ENCODE measurements around the gene SYT14.
"Not testable (repeated sequence)": the region's sequence is repeated elsewhere in the genome, so short reads cannot be mapped to it uniquely, and the experiment has no call there.

SYT14 gene

DNA sequence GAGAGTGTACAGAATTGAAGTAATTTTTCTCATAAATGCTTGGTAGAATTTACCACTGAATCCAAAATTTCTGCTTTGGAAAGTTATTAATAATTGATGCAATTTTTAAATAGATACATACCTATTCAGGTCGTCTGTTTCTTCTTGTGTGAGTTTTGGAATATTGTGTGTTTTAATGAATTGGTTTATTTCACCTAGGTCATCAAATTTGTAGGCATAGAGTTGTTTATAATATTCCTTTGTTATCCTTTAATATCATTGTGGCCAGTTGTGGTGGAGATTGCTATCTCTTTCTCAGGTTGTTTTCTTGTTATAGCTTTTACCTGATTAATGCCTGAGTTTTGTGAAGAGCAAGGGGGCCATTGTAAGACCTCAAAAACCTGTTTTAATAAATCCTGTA is 93.5 kb downstream of the SYT14 start:
- no peak for ATAC-seq

DNA sequence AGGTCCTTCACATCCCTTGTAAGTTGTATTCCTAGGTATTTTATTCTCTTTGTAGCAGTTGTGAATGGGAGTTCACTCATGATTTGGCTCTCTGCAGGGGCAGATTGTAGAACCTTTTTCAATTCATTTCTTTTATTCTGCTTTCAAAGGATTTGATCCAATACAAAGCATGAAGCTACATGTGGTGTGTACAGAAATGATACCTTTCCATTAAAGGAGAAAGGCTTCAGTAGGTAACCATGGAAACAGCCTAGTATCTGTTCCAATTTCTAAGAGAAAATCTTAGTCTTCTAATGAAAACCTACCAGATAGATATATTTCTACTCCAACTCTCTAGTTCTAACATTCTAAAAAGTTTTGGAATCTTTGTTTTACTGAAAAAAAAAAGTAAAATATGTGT is 105.0 kb downstream of the SYT14 start:
- ATAC-seq: no peak

DNA sequence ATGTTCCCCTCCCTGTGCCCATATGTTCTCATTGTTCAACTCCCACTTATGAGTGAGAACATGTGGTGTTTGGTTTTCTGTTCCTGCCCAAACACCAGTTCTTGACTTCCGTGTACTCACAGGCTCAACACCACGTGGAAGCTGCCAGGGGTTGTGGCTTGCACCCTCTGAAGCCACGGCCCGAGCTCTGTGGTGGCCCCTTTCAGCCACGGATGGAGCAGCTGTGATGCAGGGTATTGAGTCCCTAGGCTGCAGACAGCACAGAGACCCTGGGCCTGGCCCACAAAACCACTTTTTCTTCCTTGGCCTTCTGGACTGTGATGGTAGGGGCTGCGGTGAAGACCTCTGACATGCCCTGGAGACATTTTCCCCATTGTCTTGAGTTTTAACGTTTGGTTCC is 111.6 kb downstream of the SYT14 start:
- ATAC-seq: no peak

DNA sequence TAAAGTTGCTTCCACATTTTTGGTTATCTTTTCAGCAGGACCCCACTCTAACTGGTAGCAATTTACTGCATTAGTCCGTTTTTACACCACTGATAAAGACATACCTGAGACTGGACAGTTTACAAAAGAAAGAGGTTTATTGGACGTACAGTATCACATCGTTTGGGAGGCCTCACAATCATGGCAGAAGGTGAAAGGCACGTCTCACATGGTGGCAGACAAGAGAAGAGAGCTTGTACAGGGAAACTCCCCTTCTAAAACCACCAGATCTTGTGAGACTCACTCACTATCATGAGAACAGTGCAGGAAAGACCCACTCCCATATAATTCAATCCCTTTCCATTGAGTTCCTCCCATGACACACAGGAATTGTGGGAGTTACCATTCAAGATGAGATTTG is 112.5 kb downstream of the SYT14 start:
- ATAC-seq: not testable (repeated sequence)

DNA sequence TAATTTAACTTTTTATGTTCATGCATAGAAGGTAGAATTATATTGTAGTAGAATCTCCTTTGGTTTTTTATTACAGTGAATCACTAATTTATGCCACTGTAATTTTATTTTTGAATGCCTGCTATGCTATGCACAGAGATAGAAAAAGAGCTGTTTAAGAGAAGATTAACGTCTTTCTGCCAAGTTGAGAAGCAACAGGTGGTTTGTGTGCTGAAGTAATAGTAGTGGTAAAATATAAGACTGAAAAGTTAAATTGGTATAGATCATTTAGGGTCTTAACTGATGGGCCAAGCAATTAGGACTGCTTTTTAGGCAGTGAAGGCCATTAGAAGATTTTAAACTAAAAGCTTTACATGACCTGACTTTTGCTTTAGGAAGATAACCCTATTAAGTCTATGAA is 115.1 kb downstream of the SYT14 start:
- ATAC-seq: no peak

DNA sequence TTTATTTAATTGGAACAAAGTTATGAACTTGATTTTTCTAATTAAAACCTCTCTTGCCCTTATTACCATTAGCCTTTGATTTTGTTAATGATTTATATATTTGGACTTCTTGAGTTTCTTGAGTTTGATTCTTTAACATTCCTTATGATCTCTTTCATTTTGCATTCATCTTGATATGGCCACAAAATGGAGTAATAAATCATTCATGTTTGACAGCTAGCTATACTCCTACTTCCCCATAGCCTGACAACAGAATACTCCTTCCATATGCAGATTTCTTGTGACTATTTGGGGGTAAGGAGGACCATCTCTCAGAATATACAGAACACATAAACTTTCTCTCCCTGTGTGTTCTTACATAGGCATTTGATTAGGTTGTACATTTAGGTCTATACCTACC is 119.6 kb downstream of the SYT14 start:
- no peak for ATAC-seq

DNA sequence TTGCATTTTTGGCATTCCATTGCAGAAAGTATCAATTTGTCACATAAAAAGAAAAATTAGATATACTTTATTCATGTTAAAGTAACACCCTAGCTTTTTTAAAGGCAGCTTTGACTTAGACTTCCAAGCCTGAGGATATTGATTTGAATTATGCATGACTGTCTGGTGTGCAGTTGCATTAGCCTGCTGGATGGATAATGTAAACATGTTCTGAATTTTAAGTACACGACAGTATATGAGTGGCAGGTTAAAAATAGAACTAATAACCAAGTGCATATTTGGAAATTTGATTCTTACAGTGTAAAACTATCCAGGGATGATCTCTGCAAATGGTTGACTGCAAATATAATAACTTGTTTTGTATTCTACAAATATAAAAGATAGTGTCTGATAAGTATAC is 124.0 kb downstream of the SYT14 start:
- ATAC-seq: no peak

- ATAC-seq: no peak
These were observed 132.5 kb downstream of the SYT14 start for GRCh38 chr1:210070531-210070930.

DNA sequence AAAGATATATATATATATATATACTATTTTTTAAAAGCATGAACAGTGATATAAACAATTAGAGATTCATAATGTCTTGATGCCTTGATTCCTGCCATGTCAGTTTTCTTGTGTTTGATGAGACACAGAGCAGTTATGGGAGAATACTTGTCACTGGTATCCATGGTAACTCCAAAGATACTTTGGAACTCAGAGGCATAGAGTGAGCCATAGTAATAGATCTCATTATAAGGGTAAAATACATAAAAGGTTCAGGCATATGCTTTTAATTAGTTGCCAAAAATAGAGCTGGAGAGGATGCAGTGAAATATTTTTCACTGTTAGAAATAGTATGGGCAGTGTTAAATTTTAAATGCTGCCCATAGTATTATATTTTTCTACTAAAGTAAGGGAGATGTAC is 134.1 kb downstream of the SYT14 start:
- no peak for ATAC-seq

DNA sequence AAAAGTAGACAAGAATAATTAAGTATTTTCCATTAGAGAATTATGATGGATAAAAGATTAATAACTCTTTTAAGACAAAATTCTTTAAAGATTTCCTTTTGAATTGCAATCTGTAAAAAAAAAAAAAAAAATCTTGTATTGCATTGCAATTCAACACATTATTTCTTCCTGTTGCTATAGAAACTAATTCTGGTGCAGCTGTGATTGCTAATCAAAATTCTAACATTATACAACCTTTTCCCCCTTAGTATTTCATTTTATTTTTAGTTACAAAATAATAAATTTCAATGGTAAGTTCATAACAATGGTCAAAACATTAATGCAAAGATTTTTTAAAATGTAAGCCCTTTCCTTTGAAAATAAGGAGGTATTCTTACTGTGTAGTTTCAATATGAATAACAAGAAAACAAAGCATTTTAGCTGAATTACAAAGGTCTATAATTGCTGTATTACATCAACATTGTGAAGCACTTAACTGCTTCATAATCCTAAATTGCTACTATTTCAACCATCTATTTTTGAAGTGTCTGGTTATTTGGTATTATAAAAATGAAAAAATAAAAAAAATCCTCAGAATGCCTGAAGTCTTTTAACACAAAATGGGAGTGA is 135.0 kb downstream of the SYT14 start:
- no peak for ATAC-seq

DNA sequence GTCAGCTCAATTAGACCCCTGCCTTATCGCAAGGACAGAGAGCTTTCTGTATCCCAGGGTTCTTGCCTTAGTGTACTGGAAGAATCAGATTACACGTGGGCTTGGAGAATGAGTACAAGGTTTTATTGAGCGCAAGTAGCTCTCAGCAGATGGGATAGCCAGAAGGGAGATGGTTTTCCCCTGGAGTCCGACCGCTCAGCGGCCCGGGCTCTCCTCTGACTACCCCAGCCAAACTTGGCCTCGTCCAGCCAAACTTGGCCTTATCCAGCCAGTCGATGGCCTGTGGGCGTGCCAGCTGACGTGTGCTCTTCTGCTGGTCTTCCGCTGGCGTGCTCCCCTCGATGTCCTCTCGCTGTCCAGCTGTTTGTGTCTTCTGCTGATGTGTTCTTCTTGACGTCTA is 136.9 kb downstream of the SYT14 start:
- no peak for ATAC-seq

DNA sequence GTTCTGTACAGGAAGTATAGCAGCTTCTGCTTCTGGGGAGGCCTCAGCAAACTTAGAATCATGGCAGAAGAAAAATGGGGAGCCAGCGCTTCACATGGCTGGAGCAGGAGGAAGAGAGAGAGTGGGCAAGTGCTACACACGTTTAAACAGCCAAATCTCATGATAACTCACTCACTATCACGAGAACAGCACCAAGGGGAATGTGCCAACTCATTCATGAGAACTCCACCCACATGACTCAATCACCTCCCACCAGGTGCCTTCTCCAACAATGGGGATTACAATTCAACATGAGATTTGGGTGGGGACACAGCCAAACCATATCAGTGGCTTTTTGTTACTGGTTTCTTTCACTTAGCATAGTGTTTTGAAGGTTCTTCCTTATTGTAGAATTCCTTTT is 138.6 kb downstream of the SYT14 start:
- ATAC-seq: no peak

GRCh38 chr1:210081494-210081893 is 143.5 kb downstream of the SYT14 start:
- no peak for ATAC-seq

DNA sequence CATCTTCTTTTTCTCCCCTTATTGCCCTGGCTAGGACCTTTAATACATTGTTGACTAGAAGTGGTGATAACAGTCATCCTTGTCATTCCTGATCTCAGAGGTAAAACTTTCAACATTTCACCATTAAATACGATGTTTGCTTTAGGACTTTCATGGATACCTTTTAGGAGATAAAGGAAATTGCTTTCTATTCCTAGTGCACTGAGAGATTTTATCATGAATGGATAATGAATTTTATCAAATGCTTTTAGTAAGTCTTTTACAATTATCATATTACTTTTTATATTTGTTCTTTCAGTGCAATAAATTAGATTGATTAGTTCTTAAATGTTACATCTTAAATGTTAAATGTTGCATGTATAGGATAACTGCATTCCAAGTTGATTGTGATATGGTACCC is 147.3 kb downstream of the SYT14 start:
- ATAC-seq: no peak

DNA sequence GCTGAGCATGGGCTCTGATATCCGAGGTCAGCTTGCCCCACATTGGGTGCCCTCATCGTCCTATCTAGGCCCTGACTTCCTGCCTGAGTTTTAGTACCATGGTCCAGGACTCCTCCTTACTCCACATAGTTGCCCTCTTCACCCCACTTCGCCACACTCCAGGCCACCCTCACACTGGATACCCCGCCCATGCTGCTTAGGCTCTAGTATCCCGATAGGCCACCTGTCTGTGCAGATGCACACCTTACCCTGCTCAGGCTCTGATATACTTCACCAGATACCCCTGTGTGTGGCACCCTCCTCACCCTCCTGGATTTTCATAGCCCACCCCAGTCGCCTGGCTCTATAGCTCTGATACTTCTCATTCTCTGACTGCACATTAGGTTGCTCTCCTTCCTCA is 149.0 kb downstream of the SYT14 start:
- ATAC-seq: no peak

DNA sequence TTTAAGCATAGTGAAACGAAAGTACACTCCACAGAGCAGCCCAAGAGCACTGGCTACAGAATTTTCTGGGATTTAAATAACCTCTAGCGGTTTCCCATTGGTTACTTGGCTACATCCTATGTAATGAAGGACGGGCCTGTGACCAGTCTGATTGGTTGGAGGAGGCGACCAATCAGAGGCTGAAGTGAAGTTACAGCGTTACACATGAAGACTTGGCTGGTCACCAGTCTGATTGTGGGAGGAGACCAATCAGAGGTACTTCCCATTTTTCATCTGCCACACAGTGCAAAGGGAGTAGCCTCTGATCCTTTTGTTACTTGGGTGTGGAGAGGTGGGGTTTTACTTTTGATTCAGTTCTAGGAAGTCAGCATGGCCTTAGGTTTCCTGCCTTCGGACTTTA is 151.8 kb downstream of the SYT14 start:
- no peak for ATAC-seq

- ATAC-seq: no peak
These were observed 154.3 kb downstream of the SYT14 start for GRCh38 chr1:210092366-210092765.

DNA sequence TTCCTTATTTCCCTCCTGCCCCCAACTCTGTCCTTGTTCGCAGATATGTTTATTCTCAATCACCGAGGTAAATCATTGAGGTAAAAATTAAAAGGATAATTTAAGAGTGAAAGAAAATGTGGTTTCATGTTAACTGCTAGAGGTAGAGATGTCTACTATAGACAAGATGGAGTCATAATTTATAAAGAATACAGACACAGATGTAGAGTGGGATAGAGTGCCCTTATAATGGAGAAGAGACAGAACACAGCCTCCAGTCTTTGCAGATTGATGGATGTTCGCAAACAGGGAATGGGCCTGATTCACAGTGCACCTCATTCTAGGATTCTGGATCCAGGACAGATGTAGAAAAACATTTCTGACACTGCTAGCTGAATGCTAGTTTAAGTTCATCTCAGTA is 155.4 kb downstream of the SYT14 start:
- no peak for ATAC-seq

- no peak for ATAC-seq
These were observed 160.3 kb downstream of the SYT14 start for GRCh38 chr1:210098356-210098755.

- ATAC-seq: no peak
These were observed 161.9 kb downstream of the SYT14 start for GRCh38 chr1:210099921-210100320.

DNA sequence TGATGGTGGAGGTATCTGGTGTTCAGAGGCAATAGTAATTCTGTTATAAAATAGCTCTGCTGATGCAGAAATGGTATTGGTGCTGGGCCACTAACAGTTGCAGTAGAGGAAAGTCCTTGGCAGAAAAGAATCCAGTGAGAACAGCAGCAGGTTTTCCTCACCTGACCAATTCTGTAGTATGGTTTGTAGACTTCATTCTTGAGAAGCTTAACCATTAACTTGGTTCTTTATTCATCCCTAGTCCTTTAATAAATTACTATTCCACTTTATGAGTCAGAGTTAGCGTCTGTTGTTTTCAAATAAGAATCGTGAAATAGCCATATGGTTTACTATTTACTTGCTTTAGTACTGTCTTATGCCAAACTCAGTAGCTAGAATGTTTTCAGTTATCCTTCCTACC is 166.1 kb downstream of the SYT14 start:
- no peak for ATAC-seq

DNA sequence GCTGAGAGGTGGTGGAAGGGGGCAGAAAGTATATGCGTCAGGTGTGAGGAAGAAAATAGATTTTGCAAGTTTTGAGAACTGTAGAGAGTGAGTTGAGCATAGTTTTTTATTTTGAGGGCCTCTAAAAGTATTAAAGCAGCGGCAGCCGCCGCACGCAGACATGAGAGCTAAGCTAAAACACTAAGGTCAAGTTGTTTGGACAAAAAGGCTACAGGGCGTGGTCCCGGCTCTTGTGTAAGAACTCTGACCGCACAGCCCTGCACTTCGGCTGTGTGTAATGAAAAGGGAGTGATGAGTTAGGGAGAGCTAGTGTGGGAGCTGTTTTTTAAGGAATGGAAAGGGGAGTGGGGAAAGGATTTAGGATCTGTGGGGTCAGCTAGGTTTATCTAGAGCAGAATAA is 174.9 kb downstream of the SYT14 start:
- not testable (repeated sequence) for ATAC-seq

- ATAC-seq: no peak
These were observed 179.2 kb downstream of the SYT14 start for GRCh38 chr1:210117198-210117597.

DNA sequence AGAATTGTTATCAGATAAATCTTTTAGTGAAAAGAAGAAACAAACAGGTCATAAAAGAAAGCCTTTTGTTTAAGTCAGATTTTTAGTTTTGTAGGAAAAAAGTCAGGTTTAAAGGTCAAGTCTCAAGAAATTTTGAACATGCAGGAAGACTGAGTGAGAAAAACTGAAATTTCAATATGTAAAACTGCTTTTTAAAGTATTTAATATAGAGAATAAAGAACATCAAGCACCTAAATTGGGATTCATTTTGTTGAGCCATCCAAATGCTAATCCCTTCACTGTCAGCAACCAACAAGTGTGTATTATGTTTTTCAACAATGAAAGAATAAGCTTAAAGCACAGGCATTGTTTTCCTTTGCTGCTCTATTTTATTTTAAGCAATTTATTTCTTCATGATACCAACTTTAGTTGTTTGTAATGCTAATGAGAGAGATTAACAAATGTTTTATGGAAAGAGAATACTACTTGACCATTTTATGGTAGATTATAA is 179.7 kb downstream of the SYT14 start:
- no peak for ATAC-seq

DNA sequence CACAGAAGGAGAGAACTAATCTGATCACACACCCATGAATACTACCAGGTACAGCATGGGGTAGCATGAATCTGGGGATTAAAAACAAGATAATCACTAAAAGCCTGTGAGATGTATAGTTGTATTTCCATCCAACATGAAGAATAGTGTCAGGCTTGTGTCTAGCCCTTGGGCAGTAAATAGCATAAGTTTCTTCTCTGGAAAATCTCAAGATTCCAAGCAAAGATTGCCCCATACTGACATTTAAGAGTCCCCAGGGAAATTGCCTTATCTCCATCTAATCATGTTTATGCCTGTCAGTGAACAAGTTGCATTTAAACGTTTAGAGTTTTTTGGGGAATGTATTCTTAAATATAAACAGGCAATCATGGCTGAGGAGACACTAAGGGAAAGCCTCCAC is 185.4 kb downstream of the SYT14 start:
- no peak for ATAC-seq

Measured in activated CD4-positive, CD25-positive, alpha-beta regulatory T cell treated with anti-CD3 and anti-CD28 coated beads, Interleukin-2, amount 50 U/mL, for 24 hours (primary cell).